CD4-positive, alpha-beta T cell treated with Interferon alpha-2 for 1 hour (primary cell): ENCODE results near the gene ELOVL5.

Source experiments
- DNase-seq, 2 donors: peaks; one replicate each; pipeline ENCODE4 v3.0.0-alpha.2; 2020 to 2022

ELOVL5 gene

DNA sequence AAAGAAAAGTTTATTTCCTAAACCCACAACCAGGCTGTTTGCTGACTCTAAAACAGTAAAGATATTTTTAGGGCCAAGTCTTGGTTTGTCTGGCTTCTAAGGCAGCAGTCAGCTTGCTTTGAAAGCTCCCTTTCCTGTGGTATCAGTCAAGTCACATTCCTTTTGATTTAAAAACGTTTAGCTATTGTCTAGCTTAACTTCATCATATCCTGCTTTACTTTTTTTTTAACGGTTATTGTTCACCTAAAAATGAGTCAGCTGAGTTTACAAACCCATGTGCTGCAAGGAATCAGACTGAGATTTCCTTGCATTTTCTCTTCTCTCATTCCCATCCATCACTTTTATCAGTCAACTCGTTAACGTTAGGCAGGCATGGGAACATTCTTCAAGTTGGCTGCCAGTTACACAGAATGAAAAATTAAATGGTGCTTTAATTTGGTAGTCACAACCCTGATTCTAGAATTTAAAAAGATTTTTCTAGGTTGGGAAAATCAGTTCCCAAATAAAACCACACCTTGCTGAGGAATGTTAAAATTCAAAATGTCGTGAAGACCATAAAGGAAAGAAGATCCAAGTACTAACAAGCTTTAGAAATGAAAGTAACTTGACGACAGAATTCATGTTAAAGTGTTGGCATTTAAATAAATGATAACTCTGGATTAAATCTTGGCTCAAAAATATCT lies 45.9 kb downstream of the ELOVL5 start:
- DNase-seq = peak in 1 of 2 donors; percentile 67

DNA sequence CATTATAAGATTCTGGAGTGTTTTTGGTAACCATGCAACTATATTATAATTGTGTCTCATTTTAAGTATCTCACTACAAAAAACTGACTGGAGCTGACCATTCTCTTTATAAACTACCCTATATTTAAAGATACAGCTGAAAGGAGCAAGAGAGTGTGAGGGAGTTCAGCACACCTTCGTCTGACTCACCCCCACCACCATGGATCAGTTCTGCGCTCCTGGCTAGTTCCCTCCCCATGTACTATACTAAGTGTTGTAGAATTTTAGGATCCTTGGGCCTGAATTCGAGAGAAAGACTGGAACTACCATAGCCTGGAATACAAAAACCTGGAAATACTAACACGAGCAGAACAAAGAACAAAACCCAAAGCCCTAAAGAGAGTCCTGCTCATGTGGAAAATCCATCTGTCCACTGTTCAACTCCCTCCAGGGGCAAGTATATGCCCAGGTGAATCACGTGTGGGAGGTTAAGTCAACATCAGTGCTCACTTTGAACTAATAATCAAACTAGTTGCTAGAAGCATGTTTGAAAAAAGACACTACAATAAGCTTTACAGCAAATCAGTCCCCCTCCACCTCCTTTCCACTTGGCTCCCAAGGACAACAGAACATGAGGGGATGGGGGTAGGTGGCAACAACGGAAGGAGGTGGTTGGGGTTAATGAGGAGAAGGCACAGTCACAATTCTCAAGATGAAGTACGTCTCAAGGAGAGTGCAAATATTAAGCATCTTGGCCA lies 46.8 kb downstream of the ELOVL5 start:
- DNase-seq = no peak

GRCh38 chr6:53300656-53301551 lies 47.8 kb downstream of the ELOVL5 start:
- peak; percentile 43 to 63 for DNase-seq

- no peak for DNase-seq
These were observed 49.3 kb downstream of the ELOVL5 start for GRCh38 chr6:53299331-53300005.

DNA sequence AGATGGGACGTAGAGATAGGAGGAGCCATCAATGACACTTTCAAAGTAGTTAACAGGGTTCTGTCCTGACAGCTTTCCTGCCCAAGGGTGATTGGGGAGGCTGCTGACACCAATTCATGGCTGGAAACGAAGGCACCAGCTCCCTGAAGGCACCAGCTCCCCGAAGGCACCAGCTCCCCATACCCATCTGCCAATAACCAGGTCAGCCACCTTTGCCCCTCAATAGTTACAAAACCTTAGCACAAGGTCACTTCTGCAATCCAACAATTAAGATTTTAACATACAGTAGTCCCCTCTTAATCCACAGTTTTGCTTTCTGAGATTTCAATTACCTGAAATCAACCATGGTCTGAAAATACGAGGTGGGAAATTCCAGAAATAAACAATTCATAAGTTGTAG lies 51.7 kb downstream of the ELOVL5 start:
- DNase-seq = no peak

- no peak for DNase-seq
These were observed 53.6 kb downstream of the ELOVL5 start for GRCh38 chr6:53295176-53295575.

DNA sequence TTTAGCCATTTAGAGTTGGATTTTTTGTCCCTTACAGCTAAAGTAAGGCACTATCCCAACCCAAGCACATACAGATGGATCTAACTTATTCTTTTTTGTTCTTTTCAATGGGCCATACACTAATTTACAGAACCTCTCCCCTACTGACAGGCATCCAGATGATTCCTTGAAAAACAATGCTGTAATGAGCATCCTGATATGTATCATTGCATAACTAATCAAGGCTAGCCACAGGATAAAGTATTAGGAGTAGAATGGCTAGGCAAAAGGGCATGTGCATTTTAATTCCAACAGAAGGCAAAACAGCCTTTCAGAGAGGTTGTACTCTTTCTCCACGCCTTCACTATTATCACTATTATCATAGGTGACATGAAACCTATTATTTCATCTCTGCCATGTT lies 54.1 kb downstream of the ELOVL5 start:
- no peak for DNase-seq

DNA sequence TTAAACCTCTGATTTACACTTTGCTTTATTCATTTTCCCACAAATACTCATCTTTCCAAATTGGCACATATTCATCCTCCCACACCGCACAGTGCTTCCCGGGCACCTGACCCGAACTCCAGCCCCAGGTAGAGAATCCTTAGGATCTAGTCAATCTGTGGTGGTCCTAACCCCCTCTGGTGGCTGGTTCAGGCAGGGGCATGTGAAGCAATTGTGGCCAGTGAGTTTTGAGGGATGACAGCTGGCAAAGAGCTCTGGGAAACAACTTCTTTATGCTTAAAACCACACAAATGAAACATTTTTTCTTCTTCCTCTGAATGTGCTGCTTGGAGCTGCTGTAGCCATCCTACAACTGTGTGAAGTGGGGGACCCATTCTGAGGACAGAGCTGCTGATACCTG lies 54.7 kb downstream of the ELOVL5 start:
- DNase-seq = no peak

GRCh38 chr6:53293691-53294090 lies 55.1 kb downstream of the ELOVL5 start:
- no peak for DNase-seq

DNA sequence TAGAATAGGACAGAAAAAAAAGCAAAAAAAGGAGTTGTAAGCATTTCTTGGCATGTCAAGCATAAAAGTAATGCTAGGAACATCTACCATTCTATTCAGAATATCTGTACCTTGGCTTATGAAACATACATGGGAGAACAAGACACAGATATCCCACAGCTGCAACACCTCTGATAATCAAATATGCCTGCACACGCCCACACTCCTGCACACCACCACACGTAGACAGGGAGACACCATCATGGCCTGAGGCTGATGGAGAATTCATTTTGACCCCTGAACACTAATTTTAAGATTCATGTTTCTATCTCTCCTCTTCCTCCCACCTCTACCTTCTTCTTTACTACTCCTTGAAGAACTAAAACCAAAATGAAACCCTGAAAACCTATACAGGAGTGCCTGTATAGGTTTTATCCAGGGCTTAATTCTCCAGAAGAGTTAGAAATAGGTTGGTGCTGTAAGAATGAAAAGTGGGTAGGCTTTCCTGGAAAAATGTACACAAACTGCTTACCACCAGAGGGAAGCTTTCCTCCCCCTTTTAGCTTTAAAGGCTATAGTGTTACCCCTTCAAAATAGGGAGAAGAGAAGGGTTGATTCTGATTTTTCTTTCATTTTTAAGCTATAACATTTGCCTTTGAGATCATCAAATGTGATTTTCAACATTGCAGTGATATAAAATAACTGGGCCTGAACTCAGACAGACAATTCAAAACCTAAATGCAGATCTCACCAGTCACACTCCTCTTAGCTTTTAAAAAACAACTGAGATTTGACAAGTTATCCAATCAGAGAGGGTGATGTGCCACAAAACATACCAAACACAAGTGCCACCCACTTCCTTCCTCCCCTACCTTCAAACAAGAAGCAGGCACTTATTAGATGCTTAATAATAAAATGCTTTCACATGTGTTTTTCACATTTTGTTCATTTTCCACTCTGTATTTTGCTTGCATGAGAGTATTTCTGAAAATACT lies 57.9 kb downstream of the ELOVL5 start:
- DNase-seq = peak; percentile 25 to 74

DNA sequence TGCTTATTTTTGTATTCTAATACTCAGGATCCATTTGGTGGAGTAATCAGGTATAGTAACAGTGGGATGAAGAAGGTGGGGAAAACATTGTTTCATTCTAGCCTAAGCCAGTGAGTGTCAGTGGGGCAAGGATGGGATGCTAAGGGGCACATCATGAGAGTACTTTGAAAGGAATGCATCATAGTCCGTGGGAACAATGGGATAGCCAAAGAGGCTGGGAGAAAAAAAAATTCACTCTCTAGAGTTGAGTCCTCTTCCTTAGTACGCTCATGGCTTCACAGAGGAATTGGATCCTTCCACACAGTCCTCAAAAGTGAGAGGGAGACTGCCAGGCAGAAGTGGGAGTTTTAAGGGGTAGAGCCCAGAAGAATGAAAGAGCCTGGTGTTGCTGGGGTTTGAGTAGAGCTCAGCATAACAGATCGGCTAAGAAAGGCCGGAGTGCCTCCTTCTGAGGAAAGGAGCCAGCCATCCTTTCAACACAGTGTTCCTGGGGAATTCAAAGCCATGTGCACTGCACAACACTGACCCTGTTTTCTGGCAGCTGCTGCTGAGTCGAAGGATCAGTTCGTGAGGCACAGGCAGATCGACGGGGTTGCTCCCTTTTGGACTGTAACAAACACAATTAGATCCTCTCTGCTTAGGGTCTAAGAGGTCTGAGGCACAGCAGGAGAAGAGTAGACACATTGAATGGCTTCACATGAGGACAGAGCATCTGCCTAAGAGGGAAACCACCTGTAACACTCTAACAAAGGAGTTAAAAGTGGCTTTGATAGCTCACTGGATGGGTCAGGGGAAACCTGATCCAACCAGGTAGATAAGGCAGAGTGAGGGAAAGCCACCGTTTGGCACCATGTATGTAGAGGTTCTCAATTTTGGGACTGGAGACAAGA lies 61.2 kb downstream of the ELOVL5 start:
- DNase-seq = no peak

- no peak for DNase-seq
These were observed 63.8 kb downstream of the ELOVL5 start for GRCh38 chr6:53284901-53285300.

GRCh38 chr6:53282741-53283140 lies 66.0 kb downstream of the ELOVL5 start:
- no peak for DNase-seq

DNA sequence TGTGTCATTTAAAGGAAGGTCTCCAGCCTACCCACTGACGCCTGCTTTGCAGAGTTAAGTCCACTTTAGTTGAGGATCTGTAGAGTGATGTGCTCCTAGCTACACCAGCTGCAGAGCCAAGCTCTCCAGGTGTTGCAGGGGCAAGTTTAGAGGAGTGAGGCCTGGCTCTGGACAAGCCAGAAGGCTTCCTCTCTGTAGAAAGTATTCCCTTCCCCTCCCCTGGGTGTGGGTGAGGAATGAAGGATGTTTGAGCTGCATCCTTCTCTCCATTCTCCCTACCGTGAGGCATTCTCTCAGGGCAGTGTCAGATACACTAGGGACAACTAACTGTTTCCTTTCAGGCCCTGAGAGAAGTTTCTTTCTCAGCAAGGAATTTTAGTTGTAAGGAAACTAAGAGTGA lies 66.5 kb downstream of the ELOVL5 start:
- no peak for DNase-seq

- no peak for DNase-seq
These were observed 67.1 kb downstream of the ELOVL5 start for GRCh38 chr6:53281518-53282215.

DNA sequence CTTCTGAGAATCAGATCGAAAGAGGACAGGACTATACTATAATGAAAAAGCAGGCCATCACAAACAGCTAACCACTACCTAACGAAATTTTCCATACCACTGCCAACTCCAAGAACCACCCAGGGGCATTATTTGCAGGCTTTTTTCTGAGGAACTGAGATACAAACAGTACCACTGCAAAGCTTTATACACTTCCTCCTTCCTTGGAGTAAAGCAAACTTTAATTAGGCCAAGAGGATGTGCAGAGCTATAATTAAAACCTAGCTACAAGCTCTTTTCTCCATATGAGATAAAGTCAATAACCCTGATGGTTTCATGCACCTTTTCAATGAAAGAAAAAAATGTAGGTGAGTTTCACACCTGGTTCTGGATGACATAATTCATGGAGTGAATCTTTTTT lies 68.5 kb downstream of the ELOVL5 start:
- DNase-seq = no peak

GRCh38 chr6:53279293-53279692 lies 69.5 kb downstream of the ELOVL5 start:
- no peak for DNase-seq

GRCh38 chr6:53273370-53273769 lies 75.4 kb downstream of the ELOVL5 start:
- DNase-seq = no peak

GRCh38 chr6:53269827-53270226 lies 78.9 kb downstream of the ELOVL5 start:
- DNase-seq = no peak
